EH (cell line): Measurements from ENCODE around the gene RECQL.
"Not testable (repeated sequence)": the region's sequence is repeated elsewhere in the genome, so short reads cannot be mapped to it uniquely, and the experiment has no call there.

Experiments used
- DNase-seq: peaks from one replicate; pipeline ENCODE4 v3.0.0-alpha.2; 2015; ENCODE audit warnings: low read depth

Gene RECQL

GRCh38 chr12:21419009-21419699 lies 82.3 kb downstream of the RECQL start:
- DNase-seq, result not testable (repeated sequence)
